Cardiac muscle cell (in vitro differentiated cells and primary cell): Measurements from ENCODE around the gene NRF1. TPM values are rescaled to one million over a fixed set of nuclear protein-coding genes. Genes with fewer than 3 reads are reported as not detected.
A peak's percentile ranks its signal among the peaks of the same experiment; 100 is the strongest.
"Not testable (repeated sequence)": the region's sequence is repeated elsewhere in the genome, so short reads cannot be mapped to it uniquely, and the experiment has no call there.

Source experiments
- DNase-seq, 2 donors: peaks; one replicate each; pipeline versions ENCODE4 v3.0.0 to v3.0.0-alpha.2; 2010 to 2017; ENCODE audit warnings: low read depth in 1 of 2, low spot score in 1 of 2
- H3K27ac ChIP-seq: fragments of 200-600 bp; sonication (generic); 2 replicates; pipeline ENCODE4 v1.5.1; 2016
- H3K27me3 ChIP-seq: fragments of 200-600 bp; sonication (generic); 2 replicates; pipeline ENCODE4 v1.6.0; 2016; ENCODE audit warnings: control low read depth
- H3K36me3 ChIP-seq: fragments of 200-600 bp; sonication (generic); 2 replicates; pipeline ENCODE4 v1.5.1; 2016; ENCODE audit warnings: control low read depth
- H3K4me1 ChIP-seq: fragments of 200-600 bp; sonication (generic); 2 replicates; pipeline ENCODE4 v1.8.1; 2017; ENCODE audit warnings: low read depth, mild to moderate bottlenecking, mixed run types
- H3K4me3 ChIP-seq: fragments of 200-600 bp; sonication (generic); 2 replicates; pipeline ENCODE4 v1.5.1; 2016; ENCODE audit warnings: mild to moderate bottlenecking
- H3K9me3 ChIP-seq: fragments of 200-600 bp; sonication (generic); 2 replicates; pipeline ENCODE4 v1.5.1; 2017; ENCODE audit warnings: low read depth, mild to moderate bottlenecking, control low read depth
- CTCF ChIP-seq: IDR thresholded peaks from 2 replicates; pipeline ENCODE4 v1.5.1; 2012; ENCODE audit warnings: low read depth, mild to moderate bottlenecking, low read length
- polyA plus RNA-seq: library from polyadenylated mRNA; unstranded; fragments of >200 nt; fragmentation: Nextera tagmentation; extraction: Ambion mirVana; gene quantifications from 2 replicates; pipeline ENCODE4 v1.2.1, GENCODE V29; 2016
- total RNA-seq: library from RNA; depleted of rRNA; stranded (reverse); fragments of >200 nt; gene quantifications from 2 replicates; pipeline ENCODE4 v1.2.3, GENCODE V29; 2016

Gene NRF1
- total and polyA plus RNA-seq, 2 experiments from 2014 or later = 9.3 to 12.3 TPM

- TF ChIP-seq CTCF = no peak
- Histone ChIP-seq H3K27me3 (no peaks in the 10 kb centered on the region), H3K4me3 (no peak overlapping the region), H3K27ac (no peak overlapping the region), H3K9me3 (no peaks in the 10 kb centered on the region), H3K4me1 (no peaks in the 10 kb centered on the region), H3K36me3 (peaks cover 4% of the 10 kb centered on the region)
- no peak for DNase-seq
Observed at GRCh38 chr7:129655811-129656210, 44.3 kb downstream of the NRF1 start.

- Histone ChIP-seq H3K27me3 (no peaks in the 10 kb centered on the region), H3K36me3 (peaks cover 4% of the 10 kb centered on the region), H3K9me3 (no peaks in the 10 kb centered on the region), H3K4me3 (no peak overlapping the region), H3K27ac (no peak overlapping the region), H3K4me1 (no peaks in the 10 kb centered on the region)
- TF ChIP-seq CTCF = no peak
- DNase-seq = no peak
Observed at GRCh38 chr7:129657363-129657762, 45.8 kb downstream of the NRF1 start.

GRCh38 chr7:129659907-129660306, 48.4 kb downstream of the NRF1 start:
- H3K4me3 ChIP-seq, H3K27ac ChIP-seq, H3K9me3 ChIP-seq, H3K27me3 ChIP-seq, H3K36me3 ChIP-seq, DNase-seq, H3K4me1 ChIP-seq: not testable (repeated sequence)

- DNase-seq = no peak
- H3K4me1 ChIP-seq = no peaks in the 10 kb centered on the region
- no peak overlapping the region for H3K4me3 ChIP-seq
- TF ChIP-seq CTCF = no peak
- no peaks in the 10 kb centered on the region for H3K27me3 ChIP-seq
- H3K9me3 ChIP-seq = peaks cover 3% of the 10 kb centered on the region
- H3K36me3 ChIP-seq = peaks cover 4% of the 10 kb centered on the region
- H3K27ac ChIP-seq = no peak overlapping the region
Observed at GRCh38 chr7:129661645-129662182, 50.2 kb downstream of the NRF1 start.

GRCh38 chr7:129663240-129663639, 51.7 kb downstream of the NRF1 start:
- not testable (repeated sequence) for H3K36me3 ChIP-seq, DNase-seq, H3K27ac ChIP-seq, H3K4me1 ChIP-seq, H3K9me3 ChIP-seq, H3K27me3 ChIP-seq, H3K4me3 ChIP-seq

GRCh38 chr7:129664029-129665012, 52.8 kb downstream of the NRF1 start:
- H3K9me3 ChIP-seq = peaks cover 3% of the 10 kb centered on the region
- H3K27me3 ChIP-seq = no peaks in the 10 kb centered on the region
- no peak overlapping the region for H3K4me3 ChIP-seq
- no peaks in the 10 kb centered on the region for H3K36me3 ChIP-seq
- no peaks in the 10 kb centered on the region for H3K4me1 ChIP-seq
- DNase-seq = peak; percentile 40 to 83
- peak; percentile 55 for TF ChIP-seq CTCF
- no peak overlapping the region for H3K27ac ChIP-seq
